Fibroblast of mammary gland (primary cell): Measurements from ENCODE around the gene ELOVL5.
"Not testable (repeated sequence)": the region's sequence is repeated elsewhere in the genome, so short reads cannot be mapped to it uniquely, and the experiment has no call there.

ENCODE experiments used
- DNase-seq: peaks from one replicate; pipeline ENCODE4 v3.0.0-alpha.2; 2010; ENCODE audit warnings: low read depth
- H3K4me3 ChIP-seq: 2 replicates; pipeline ENCODE4 v1.5.1; 2011; ENCODE audit warnings: low read depth, mild to moderate bottlenecking, low read length, moderate library complexity; ENCODE audit not compliant: control insufficient read depth
- CTCF ChIP-seq: conservative IDR thresholded peaks from 2 replicates; pipeline ENCODE4 v1.5.1; 2011; ENCODE audit warnings: low read depth, low read length, inconsistent platforms; ENCODE audit not compliant: control insufficient read depth, insufficient read depth

Gene ELOVL5

GRCh38 chr6:53309059-53309900, 39.5 kb downstream of the ELOVL5 start:
- TF ChIP-seq CTCF: no peak
- H3K4me3 ChIP-seq: no peak overlapping the region
- peak; percentile 51 for DNase-seq

- H3K4me3 ChIP-seq: no peak overlapping the region
- DNase-seq: peak; percentile 66
- TF ChIP-seq CTCF: no peak
Observed at GRCh38 chr6:53306819-53307347, 41.9 kb downstream of the ELOVL5 start.

- H3K4me3 ChIP-seq, DNase-seq: not testable (repeated sequence)
Observed at GRCh38 chr6:53306217-53306616, 42.5 kb downstream of the ELOVL5 start.

GRCh38 chr6:53305506-53306005, 43.2 kb downstream of the ELOVL5 start:
- H3K4me3 ChIP-seq, DNase-seq: not testable (repeated sequence)

- not testable (repeated sequence) for DNase-seq, H3K4me3 ChIP-seq
Observed at GRCh38 chr6:53304953-53305352, 43.8 kb downstream of the ELOVL5 start.

GRCh38 chr6:53302678-53303360, 45.9 kb downstream of the ELOVL5 start:
- DNase-seq: peak; percentile 85
- no peak for TF ChIP-seq CTCF
- H3K4me3 ChIP-seq: no peak overlapping the region

- DNase-seq: no peak
- no peak for TF ChIP-seq CTCF
- no peak overlapping the region for H3K4me3 ChIP-seq
Observed at GRCh38 chr6:53301801-53302537, 46.8 kb downstream of the ELOVL5 start.
